WERI-Rb-1 (cell line): ENCODE data around the gene GIT2.

ENCODE experiments used
- DNase-seq: peaks from one replicate; pipeline ENCODE4 v3.0.0-alpha.2; 2020
- H3K27ac ChIP-seq: fragments of 250-450 bp; sonication (Bioruptor Pico); 2 replicates; pipeline ENCODE4 v1.5.1; 2020; ENCODE audit warnings: mild to moderate bottlenecking, moderate library complexity
- H3K27me3 ChIP-seq: fragments of 250-450 bp; sonication (Bioruptor Pico); 2 replicates; pipeline ENCODE4 v1.5.1; 2021; ENCODE audit warnings: mild to moderate bottlenecking, low read depth, moderate library complexity; ENCODE audit not compliant: insufficient read depth, severe bottlenecking
- H3K36me3 ChIP-seq: fragments of 250-450 bp; sonication (Bioruptor Pico); 2 replicates; pipeline ENCODE4 v1.5.1; 2020; ENCODE audit warnings: mild to moderate bottlenecking, moderate library complexity
- H3K4me3 ChIP-seq: 2 replicates; pipeline ENCODE4 v1.5.1; 2011; ENCODE audit warnings: low read depth, mild to moderate bottlenecking, control low read depth, low read length
- H3K9me3 ChIP-seq: fragments of 250-450 bp; sonication (Bioruptor Pico); 2 replicates; pipeline ENCODE4 v1.5.1; 2021; ENCODE audit warnings: mild to moderate bottlenecking, moderate library complexity; ENCODE audit not compliant: severe bottlenecking
- CTCF ChIP-seq: IDR thresholded peaks from 2 replicates; pipeline ENCODE4 v1.5.1; 2011; ENCODE audit warnings: low read depth, mild to moderate bottlenecking, control low read depth, inconsistent platforms, low read length

Gene GIT2

GRCh38 chr12:109940339-109940923, 55.7 kb downstream of the GIT2 start:
- TF ChIP-seq CTCF, result no peak
- DNase-seq, result no peak
- Histone ChIP-seq H3K4me3 (no peak overlapping the region), H3K9me3 (no peaks in the 10 kb centered on the region), H3K27me3 (no peaks in the 10 kb centered on the region), H3K36me3 (peaks cover 21% of the 10 kb centered on the region), H3K27ac (no peak overlapping the region)

GRCh38 chr12:109939504-109939903, 56.7 kb downstream of the GIT2 start:
- DNase-seq, result no peak
- H3K27ac ChIP-seq, result no peak overlapping the region
- peaks cover 28% of the 10 kb centered on the region for H3K36me3 ChIP-seq
- no peak overlapping the region for H3K4me3 ChIP-seq
- no peaks in the 10 kb centered on the region for H3K27me3 ChIP-seq
- TF ChIP-seq CTCF, result no peak
- H3K9me3 ChIP-seq, result no peaks in the 10 kb centered on the region

- H3K9me3 ChIP-seq, result no peaks in the 10 kb centered on the region
- H3K27ac ChIP-seq, result no peak overlapping the region
- TF ChIP-seq CTCF, result no peak
- no peak overlapping the region for H3K4me3 ChIP-seq
- no peaks in the 10 kb centered on the region for H3K27me3 ChIP-seq
- DNase-seq, result no peak
- H3K36me3 ChIP-seq, result peaks cover 34% of the 10 kb centered on the region
Measured at GRCh38 chr12:109938947-109939346, 57.2 kb downstream of the GIT2 start.

- H3K27ac ChIP-seq, result no peak overlapping the region
- no peak for TF ChIP-seq CTCF
- DNase-seq, result no peak
- H3K4me3 ChIP-seq, result no peak overlapping the region
- H3K27me3 ChIP-seq, result no peaks in the 10 kb centered on the region
- H3K36me3 ChIP-seq, result peaks cover 48% of the 10 kb centered on the region
- no peaks in the 10 kb centered on the region for H3K9me3 ChIP-seq
Measured at GRCh38 chr12:109937371-109937770, 58.8 kb downstream of the GIT2 start.

GRCh38 chr12:109934026-109934425, 62.1 kb downstream of the GIT2 start:
- Histone ChIP-seq H3K27me3 (no peaks in the 10 kb centered on the region), H3K4me3 (no peak overlapping the region), H3K9me3 (no peaks in the 10 kb centered on the region), H3K27ac (no peak overlapping the region), H3K36me3 (peaks cover 56% of the 10 kb centered on the region)
- TF ChIP-seq CTCF, result peak; percentile 49
- peak; percentile 38 for DNase-seq

- no peaks in the 10 kb centered on the region for H3K27me3 ChIP-seq
- TF ChIP-seq CTCF, result no peak
- no peak for DNase-seq
- no peaks in the 10 kb centered on the region for H3K9me3 ChIP-seq
- H3K4me3 ChIP-seq, result no peak overlapping the region
- peaks cover 53% of the 10 kb centered on the region for H3K36me3 ChIP-seq
- no peak overlapping the region for H3K27ac ChIP-seq
Measured at GRCh38 chr12:109932878-109933503, 63.2 kb downstream of the GIT2 start.
